GM23248 (cell line): Measurements from ENCODE around the gene SHC1. TPM values are rescaled to one million over a fixed set of nuclear protein-coding genes. Genes with fewer than 3 reads are reported as not detected.
"Not testable (repeated sequence)": the region's sequence is repeated elsewhere in the genome, so short reads cannot be mapped to it uniquely, and the experiment has no call there.

ENCODE experiments used
- DNase-seq: peaks from one replicate; pipeline ENCODE4 v3.0.0-alpha.2; 2015
- H2AFZ ChIP-seq: fragments of 200-600 bp; sonication (generic); 2 replicates; pipeline ENCODE4 v1.6.1; 2016; ENCODE audit warnings: antibody characterized with exemption
- H3F3A ChIP-seq: fragments of 200-600 bp; sonication (generic); 2 replicates; pipeline ENCODE4 v1.6.1; 2016; ENCODE audit warnings: mild to moderate bottlenecking, antibody characterized with exemption, mixed run types; ENCODE audit not compliant: insufficient read depth
- H3K27ac ChIP-seq: fragments of 200-600 bp; sonication (generic); 2 replicates; pipeline ENCODE4 v1.5.1; 2016; ENCODE audit warnings: mild to moderate bottlenecking
- H3K27me3 ChIP-seq: fragments of 200-600 bp; sonication (generic); replicated peaks from 2 replicates; pipeline ENCODE4 v1.6.1; 2016; ENCODE audit warnings: mild to moderate bottlenecking; ENCODE audit not compliant: insufficient read depth
- H3K36me3 ChIP-seq: fragments of 200-600 bp; sonication (generic); 2 replicates; pipeline ENCODE4 v1.6.1; 2016; ENCODE audit warnings: low read depth, mild to moderate bottlenecking
- H3K4me1 ChIP-seq: fragments of 200-600 bp; sonication (generic); 2 replicates; pipeline ENCODE4 v1.6.1; 2016; ENCODE audit warnings: mild to moderate bottlenecking; ENCODE audit not compliant: insufficient read depth
- H3K4me2 ChIP-seq: fragments of 200-600 bp; sonication (generic); one replicate; pipeline ENCODE4 v1.6.1; 2016; ENCODE audit warnings: mild to moderate bottlenecking; ENCODE audit not compliant: unreplicated experiment
- H3K4me3 ChIP-seq: fragments of 200-600 bp; sonication (generic); 2 replicates; pipeline ENCODE4 v1.5.1; 2016; ENCODE audit warnings: mild to moderate bottlenecking
- H3K79me2 ChIP-seq: fragments of 200-600 bp; sonication (generic); 2 replicates; pipeline ENCODE4 v1.6.1; 2016; ENCODE audit warnings: mild to moderate bottlenecking; ENCODE audit not compliant: insufficient read depth
- H3K9ac ChIP-seq: fragments of 200-600 bp; sonication (generic); 2 replicates; pipeline ENCODE4 v1.6.1; 2016; ENCODE audit warnings: mild to moderate bottlenecking
- H3K9me2 ChIP-seq: fragments of 200-600 bp; sonication (generic); 2 replicates; pipeline ENCODE4 v1.6.1; 2016; ENCODE audit warnings: mixed run types, mild to moderate bottlenecking, moderate library complexity; ENCODE audit not compliant: insufficient read depth
- H3K9me3 ChIP-seq: fragments of 200-600 bp; sonication (generic); one replicate; pipeline ENCODE4 v1.6.1; 2017; ENCODE audit warnings: low read depth
- H4K20me1 ChIP-seq: fragments of 200-600 bp; sonication (generic); 2 replicates; pipeline ENCODE4 v1.6.0; 2016; ENCODE audit not compliant: insufficient read depth
- EZH2 ChIP-seq: fragments of 200-600 bp; sonication (generic); IDR thresholded peaks from 2 replicates; pipeline ENCODE4 v1.6.1; 2018; ENCODE audit warnings: antibody characterized with exemption, mild to moderate bottlenecking; ENCODE audit not compliant: insufficient read depth, poor library complexity, severe bottlenecking
- EZH2phosphoT487 ChIP-seq: fragments of 200-600 bp; sonication (generic); IDR thresholded peaks from 2 replicates; pipeline ENCODE4 v1.6.1; 2018; ENCODE audit warnings: antibody characterized with exemption, moderate library complexity, mild to moderate bottlenecking, low read depth; ENCODE audit not compliant: insufficient read depth
- WGBS, 2 experiments: methylation state at CpG; one replicate each; pipeline ENCODE4 v1.1.6; 2015 to 2017; ENCODE audit warnings: low lambda C conversion rate in 2 of 2, low coverage in 1 of 2; ENCODE audit errors: missing lambda C conversion rate in 2 of 2; 5-methylcytosine and 5-hydroxymethylcytosine counted together
- in situ Hi-C: fragments of 300-500 bp; cut with MboI; formaldehyde crosslinking; loops from 2 replicates; pipeline ENCODE4 v1.15.0; 2020
- polyA plus RNA-seq: library from polyadenylated mRNA; unstranded; fragments of >200 nt; fragmentation: Nextera tagmentation; extraction: Ambion mirVana; gene quantifications from 2 replicates; pipeline ENCODE4 v1.2.1, GENCODE V29; 2016
- total RNA-seq: library from RNA; depleted of rRNA; stranded (reverse); fragments of >200 nt; shearing (Covaris generic); gene quantifications from 2 replicates; pipeline ENCODE4 v1.2.3, GENCODE V29; 2014

Gene SHC1
- total and polyA plus RNA-seq, 2 experiments from 2014 or later = 278 to 319 TPM

DNA sequence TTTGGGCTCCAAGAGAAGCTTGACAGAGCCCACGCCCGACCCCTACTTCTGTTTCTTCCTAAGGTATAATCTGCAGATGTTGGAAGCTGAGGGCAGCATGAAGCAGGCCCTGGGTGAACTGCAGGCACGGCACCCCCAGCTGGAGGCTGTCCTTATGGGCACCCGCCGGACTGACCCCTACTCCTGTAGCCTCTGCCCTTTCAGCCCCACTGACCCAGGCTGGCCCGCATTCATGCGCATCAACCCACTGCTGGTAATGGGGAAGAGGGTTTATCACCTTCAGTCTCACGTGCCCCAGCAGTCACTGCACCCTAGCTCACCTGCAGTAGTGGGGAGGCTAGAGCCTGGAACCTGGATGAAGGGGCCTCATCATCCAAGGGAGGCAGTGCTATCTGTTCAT lies 19.7 kb upstream of the SHC1 start:
- Histone ChIP-seq H4K20me1 (no peaks in the 10 kb centered on the region), H3K27ac (no peak overlapping the region), H3K36me3 (0 out of 2 replicates have a peak, but pooled peaks cover 8% of the 10 kb centered on the region), H3K9me3 (no peaks in the 10 kb centered on the region), H2AFZ (no peak overlapping the region), H3K9ac (no peak overlapping the region), H3K4me2 (no peak overlapping the region), H3K4me1 (no peaks in the 10 kb centered on the region), H3K4me3 (no peak overlapping the region), H3K9me2 (no peaks in the 10 kb centered on the region), H3K27me3 (no peaks in the 10 kb centered on the region), H3K79me2 (peaks cover 27% of the 10 kb centered on the region), H3F3A (no peaks in the 10 kb centered on the region)
- no peak for DNase-seq
- TF ChIP-seq EZH2 (no peak), EZH2phosphoT487 (no peak)
- WGBS, 2 experiments = 93 to 96% methylated on average over 8 of the region's 8 CpGs
- in situ Hi-C loops = no loop called here

DNA sequence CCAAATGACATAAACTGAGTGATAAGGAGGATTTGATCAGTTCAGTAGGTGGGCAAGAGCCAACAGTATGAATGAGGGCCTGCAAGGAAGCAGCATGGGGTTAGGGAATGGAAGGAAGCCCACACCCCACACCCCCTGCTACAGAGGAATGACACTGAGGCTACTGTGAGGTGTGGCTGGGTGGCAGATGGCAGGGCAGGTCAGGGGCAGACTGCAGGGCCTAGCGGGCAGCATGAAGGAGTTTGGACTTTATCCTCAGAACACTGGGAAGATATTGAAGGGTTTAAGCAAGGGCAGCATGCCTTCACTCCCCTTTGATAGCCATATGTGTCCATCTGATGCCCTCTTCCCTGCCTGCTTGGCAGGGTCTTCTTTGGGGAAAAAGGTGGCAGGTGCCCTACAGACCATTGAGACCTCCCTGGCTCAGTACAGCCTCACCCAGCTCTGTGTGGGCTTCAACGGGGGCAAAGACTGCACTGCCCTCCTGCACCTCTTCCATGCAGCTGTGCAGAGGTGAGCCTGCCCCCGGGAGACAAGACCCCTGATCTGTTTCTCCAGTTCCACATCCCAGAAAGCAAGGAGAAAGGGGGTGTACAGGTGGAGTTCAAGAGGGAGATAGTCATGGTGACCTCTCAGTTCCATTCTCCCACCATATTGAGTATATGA lies 18.8 kb upstream of the SHC1 start:
- in situ Hi-C loops = no loop called here
- no peaks in the 10 kb centered on the region for H3K4me1 ChIP-seq
- TF ChIP-seq EZH2 (no peak), EZH2phosphoT487 (no peak)
- H3K79me2 ChIP-seq = peaks cover 37% of the 10 kb centered on the region
- no peak overlapping the region for H2AFZ ChIP-seq
- 0 out of 2 replicates have a peak, but pooled peaks cover 8% of the 10 kb centered on the region for H3K36me3 ChIP-seq
- H3K9me3 ChIP-seq = no peaks in the 10 kb centered on the region
- no peaks in the 10 kb centered on the region for H3F3A ChIP-seq
- H3K9me2 ChIP-seq = no peaks in the 10 kb centered on the region
- no peak overlapping the region for H3K4me2 ChIP-seq
- H4K20me1 ChIP-seq = no peaks in the 10 kb centered on the region
- no peak overlapping the region for H3K4me3 ChIP-seq
- no peaks in the 10 kb centered on the region for H3K27me3 ChIP-seq
- DNase-seq = no peak
- H3K9ac ChIP-seq = no peak overlapping the region
- no peak overlapping the region for H3K27ac ChIP-seq
- WGBS, 2 experiments = 69 to 75% methylated on average over 3 of the region's 3 CpGs

DNA sequence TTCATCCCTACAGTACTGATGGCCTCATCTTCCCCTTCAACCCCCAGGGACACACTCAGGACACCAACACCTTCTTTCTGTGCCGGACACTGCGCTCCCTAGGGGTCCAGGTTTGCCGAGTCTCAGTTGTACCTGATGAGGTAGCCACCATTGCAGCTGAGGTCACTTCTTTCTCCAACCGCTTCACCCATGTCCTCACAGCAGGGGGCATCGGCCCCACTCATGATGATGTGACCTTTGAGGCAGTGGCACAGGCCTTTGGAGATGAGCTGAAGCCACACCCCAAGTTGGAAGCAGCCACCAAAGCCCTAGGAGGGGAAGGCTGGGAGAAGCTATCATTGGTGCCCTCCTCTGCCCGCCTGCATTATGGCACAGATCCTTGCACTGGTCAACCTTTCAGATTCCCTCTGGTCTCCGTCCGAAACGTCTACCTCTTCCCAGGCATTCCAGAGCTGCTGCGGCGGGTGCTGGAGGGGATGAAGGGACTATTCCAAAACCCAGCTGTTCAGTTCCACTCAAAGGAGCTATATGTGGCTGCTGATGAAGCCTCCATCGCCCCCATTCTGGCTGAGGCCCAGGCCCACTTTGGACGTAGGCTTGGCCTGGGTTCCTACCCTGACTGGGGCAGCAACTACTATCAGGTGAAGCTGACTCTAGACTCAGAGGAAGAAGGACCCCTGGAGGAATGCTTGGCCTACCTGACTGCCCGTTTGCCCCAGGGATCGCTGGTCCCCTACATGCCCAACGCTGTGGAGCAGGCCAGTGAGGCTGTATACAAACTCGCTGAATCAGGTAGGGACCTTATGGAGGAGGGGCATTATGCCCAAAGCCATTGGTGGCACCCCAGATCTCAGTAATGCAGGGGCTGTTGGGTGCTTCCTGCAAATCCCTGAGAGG lies 17.8 kb upstream of the SHC1 start:
- H2AFZ ChIP-seq = no peak overlapping the region
- no peak overlapping the region for H3K4me3 ChIP-seq
- H3K27ac ChIP-seq = no peak overlapping the region
- no peak for DNase-seq
- H3K9me2 ChIP-seq = no peaks in the 10 kb centered on the region
- in situ Hi-C loops = no loop called here
- peaks cover 47% of the 10 kb centered on the region for H3K79me2 ChIP-seq
- H3K4me1 ChIP-seq = peaks cover 5% of the 10 kb centered on the region
- WGBS, 2 experiments = 89 to 93% methylated on average over 17 of the region's 17 CpGs
- 0 out of 2 replicates have a peak, but pooled peaks cover 8% of the 10 kb centered on the region for H3K36me3 ChIP-seq
- H3K27me3 ChIP-seq = no peaks in the 10 kb centered on the region
- no peak overlapping the region for H3K9ac ChIP-seq
- H3K4me2 ChIP-seq = no peak overlapping the region
- no peaks in the 10 kb centered on the region for H3K9me3 ChIP-seq
- H4K20me1 ChIP-seq = no peaks in the 10 kb centered on the region
- no peaks in the 10 kb centered on the region for H3F3A ChIP-seq
- TF ChIP-seq EZH2 = no peak
- TF ChIP-seq EZH2phosphoT487 = no peak

DNA sequence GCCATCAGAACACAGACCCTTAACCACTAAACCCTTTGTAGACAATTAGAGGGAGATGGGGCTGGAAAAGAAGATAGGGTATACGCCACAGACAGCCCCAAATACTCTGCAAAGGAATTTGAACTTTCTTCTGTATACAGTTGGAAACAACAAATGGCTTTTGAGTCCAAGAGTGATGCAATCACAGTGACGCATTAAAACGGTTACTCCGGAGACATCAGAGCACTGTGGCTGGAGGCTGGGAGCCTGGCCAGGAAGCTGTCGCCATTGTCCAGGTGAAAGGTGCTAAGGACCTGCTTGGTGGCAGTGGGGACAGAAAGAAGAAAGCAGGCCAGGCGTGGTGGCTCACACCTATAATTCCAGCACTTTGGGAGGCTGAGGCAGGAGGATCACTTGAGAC lies 16.8 kb upstream of the SHC1 start:
- H4K20me1 ChIP-seq = no peaks in the 10 kb centered on the region
- H3K4me1 ChIP-seq = peaks cover 5% of the 10 kb centered on the region
- no peak overlapping the region for H3K27ac ChIP-seq
- no peak overlapping the region for H3K4me2 ChIP-seq
- no peaks in the 10 kb centered on the region; the same call in 1 of the 2 replicates for H3F3A ChIP-seq
- no peaks in the 10 kb centered on the region for H3K27me3 ChIP-seq
- H3K79me2 ChIP-seq = peaks cover 48% of the 10 kb centered on the region
- no peak overlapping the region for H3K4me3 ChIP-seq
- no peak overlapping the region for H3K9ac ChIP-seq
- H3K9me2 ChIP-seq = no peaks in the 10 kb centered on the region
- in situ Hi-C loops = no loop called here
- 0 out of 2 replicates have a peak, but pooled peaks cover 8% of the 10 kb centered on the region for H3K36me3 ChIP-seq
- H2AFZ ChIP-seq = no peak overlapping the region
- no peaks in the 10 kb centered on the region for H3K9me3 ChIP-seq
- TF ChIP-seq EZH2 (no peak), EZH2phosphoT487 (no peak)
- 51 to 52% methylated on average over 6 of the region's 6 CpGs for WGBS, 2 experiments
- peak; percentile 33 for DNase-seq

DNA sequence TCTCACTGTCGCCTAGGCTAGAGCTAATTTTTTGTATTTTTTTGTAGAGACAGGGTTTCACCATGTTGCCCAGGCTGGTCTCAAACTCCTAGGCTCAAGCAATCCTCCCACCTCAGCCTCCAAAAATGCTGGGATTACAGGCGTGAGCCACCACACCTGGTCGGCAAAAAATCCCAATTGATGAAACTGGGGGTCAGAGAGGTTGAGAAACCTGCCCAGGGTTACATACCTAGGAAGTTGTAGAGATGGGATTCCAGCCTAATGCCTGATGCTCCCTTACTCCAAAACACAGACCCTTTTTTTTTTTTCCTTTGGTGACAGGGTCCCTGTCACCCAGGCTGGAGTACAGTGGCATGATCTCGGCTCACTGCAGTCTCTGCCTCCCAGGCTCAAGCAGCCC lies 16.2 kb upstream of the SHC1 start:
- H3K79me2 ChIP-seq = peaks cover 50% of the 10 kb centered on the region
- 89% methylated on average over 4 of the region's 4 CpGs for WGBS, 2 experiments

More for the DNA sequence above, 16.2 kb upstream of the SHC1 start:
- H2AFZ ChIP-seq, H3K9me2 ChIP-seq, H3K36me3 ChIP-seq, H3F3A ChIP-seq, H3K9ac ChIP-seq, DNase-seq, H3K9me3 ChIP-seq, H3K27me3 ChIP-seq, H4K20me1 ChIP-seq, H3K4me3 ChIP-seq, H3K4me2 ChIP-seq, in situ Hi-C loops, H3K27ac ChIP-seq, H3K4me1 ChIP-seq: not testable (repeated sequence)
